ENCODE data around the gene ZBTB20.

ZBTB20 gene

GRCh38 chr3:115021061-115021460, 126.0 kb downstream of the ZBTB20 start:
- DNase-seq (ENCODE audit: low read depth): no peak

- no peak for DNase-seq (ENCODE audit: low read depth)
These were observed 127.2 kb downstream of the ZBTB20 start for GRCh38 chr3:115019900-115020299.

- DNase-seq (ENCODE audit: low read depth): no peak
These were observed 128.4 kb downstream of the ZBTB20 start for GRCh38 chr3:115018694-115019093.

- no peak for DNase-seq (ENCODE audit: low read depth)
These were observed 139.1 kb downstream of the ZBTB20 start for GRCh38 chr3:115007966-115008365.

GRCh38 chr3:115004201-115005140, 142.6 kb downstream of the ZBTB20 start:
- DNase-seq (ENCODE audit: low read depth): no peak

GRCh38 chr3:114998971-114999579, 148.0 kb downstream of the ZBTB20 start:
- no peak for DNase-seq (ENCODE audit: low read depth)

GRCh38 chr3:114994554-114995341, 152.3 kb downstream of the ZBTB20 start:
- DNase-seq (ENCODE audit: low read depth): no peak

GRCh38 chr3:114985776-114986175, 161.3 kb downstream of the ZBTB20 start:
- DNase-seq (ENCODE audit: low read depth): no peak

GRCh38 chr3:114983248-114983647, 163.8 kb downstream of the ZBTB20 start:
- no peak for DNase-seq (ENCODE audit: low read depth)

GRCh38 chr3:114974387-114974786, 172.7 kb downstream of the ZBTB20 start:
- no peak for DNase-seq (ENCODE audit: low read depth)

GRCh38 chr3:114973536-114973935, 173.6 kb downstream of the ZBTB20 start:
- DNase-seq (ENCODE audit: low read depth): no peak

GRCh38 chr3:114967168-114967567, 179.9 kb downstream of the ZBTB20 start:
- DNase-seq (ENCODE audit: low read depth): no peak

GRCh38 chr3:114962189-114962588, 184.9 kb downstream of the ZBTB20 start:
- no peak for DNase-seq (ENCODE audit: low read depth)

- DNase-seq (ENCODE audit: low read depth): no peak
These were observed 188.2 kb downstream of the ZBTB20 start for GRCh38 chr3:114958930-114959329.

- DNase-seq (ENCODE audit: low read depth): no peak
These were observed 193.3 kb downstream of the ZBTB20 start for GRCh38 chr3:114953800-114954199.

GRCh38 chr3:114953215-114953799, 193.8 kb downstream of the ZBTB20 start:
- DNase-seq (ENCODE audit: low read depth): no peak

GRCh38 chr3:114942773-114943172, 204.3 kb downstream of the ZBTB20 start:
- DNase-seq (ENCODE audit: low read depth): no peak

- no peak for DNase-seq (ENCODE audit: low read depth)
These were observed 205.3 kb downstream of the ZBTB20 start for GRCh38 chr3:114941626-114942309.

GRCh38 chr3:114939920-114940319, 207.2 kb downstream of the ZBTB20 start:
- no peak for DNase-seq (ENCODE audit: low read depth)

- no peak for DNase-seq (ENCODE audit: low read depth)
These were observed 213.7 kb downstream of the ZBTB20 start for GRCh38 chr3:114933407-114933806.

GRCh38 chr3:114929971-114930732, 216.9 kb downstream of the ZBTB20 start:
- DNase-seq (ENCODE audit: low read depth): no peak

Data from stromal cell of bone marrow (primary cell).